NCI-H748 (cell line): ENCODE results near the gene WASHC1.
"Not testable (repeated sequence)": the region's sequence is repeated elsewhere in the genome, so short reads cannot be mapped to it uniquely, and the experiment has no call there.

Source experiments
- DNase-seq: peaks from one replicate; lab custom pipeline; 2025; ENCODE audit not compliant: unreplicated experiment; lab: John Stamatoyannopoulos, UW

Gene WASHC1

GRCh38 chr9:14129-14809 is 15.0 kb downstream of the WASHC1 start:
- not testable (repeated sequence) for DNase-seq

DNA sequence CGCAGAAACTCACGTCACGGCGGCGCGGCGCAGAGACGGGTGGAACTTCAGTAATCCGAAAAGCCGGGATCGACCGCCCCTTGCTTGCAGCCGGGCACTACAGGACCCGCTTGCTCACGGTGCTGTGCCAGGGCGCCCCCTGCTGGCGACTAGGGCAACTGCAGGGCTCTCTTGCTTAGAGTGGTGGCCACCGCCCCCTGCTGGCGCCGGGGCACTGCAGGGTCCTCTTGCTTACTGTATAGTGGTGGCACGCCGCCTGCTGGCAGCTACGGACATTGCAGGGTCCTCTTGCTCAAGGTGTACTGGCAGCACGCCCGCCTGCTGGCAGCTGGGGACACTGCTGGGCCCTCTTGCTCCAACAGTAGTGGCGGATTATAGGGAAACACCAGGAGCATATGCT is 18.1 kb downstream of the WASHC1 start:
- DNase-seq, result not testable (repeated sequence)

- DNase-seq, result not testable (repeated sequence)
Observed at GRCh38 chr9:10653-11053, 18.6 kb downstream of the WASHC1 start.

DNA sequence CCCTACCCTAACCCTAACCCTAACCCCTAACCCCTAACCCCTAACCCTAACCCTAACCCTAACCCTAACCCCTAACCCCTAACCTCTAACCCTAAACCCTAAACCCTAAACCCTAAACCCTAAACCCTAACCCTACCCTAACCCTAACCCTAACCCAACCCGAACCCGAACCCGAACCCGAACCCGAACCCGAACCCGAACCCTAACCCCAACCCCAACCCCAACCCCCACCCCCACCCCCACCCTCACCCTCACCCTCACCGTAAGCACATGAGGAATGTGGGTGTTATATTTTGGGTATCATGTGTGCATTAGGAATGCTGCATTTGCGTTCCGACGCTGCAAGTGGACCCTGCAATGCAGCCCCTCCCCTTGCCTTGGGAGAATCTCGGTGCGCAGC is 19.0 kb downstream of the WASHC1 start:
- not testable (repeated sequence) for DNase-seq
